Ovary (tissue), 3 donors: ENCODE results near the gene ZBTB7A.

Experiments
- CTCF ChIP-seq, 3 donors: fragments of 450-650 bp in 2 of 3; fragments of 200-600 bp in 1 of 3; IDR thresholded peaks; one replicate each; pipeline versions ENCODE4 v1.5.1 to v1.8.0; 2016 to 2022; ENCODE audit warnings: antibody characterized with exemption in 3 of 3, mild to moderate bottlenecking in 1 of 3
- POLR2A ChIP-seq: fragments of 450-650 bp; IDR thresholded peaks from one replicate; pipeline ENCODE4 v1.6.1; 2017; ENCODE audit warnings: antibody characterized with exemption, mild to moderate bottlenecking, moderate library complexity
- donor health status: DM: no; HTN: no; CAD: no.

DNA sequence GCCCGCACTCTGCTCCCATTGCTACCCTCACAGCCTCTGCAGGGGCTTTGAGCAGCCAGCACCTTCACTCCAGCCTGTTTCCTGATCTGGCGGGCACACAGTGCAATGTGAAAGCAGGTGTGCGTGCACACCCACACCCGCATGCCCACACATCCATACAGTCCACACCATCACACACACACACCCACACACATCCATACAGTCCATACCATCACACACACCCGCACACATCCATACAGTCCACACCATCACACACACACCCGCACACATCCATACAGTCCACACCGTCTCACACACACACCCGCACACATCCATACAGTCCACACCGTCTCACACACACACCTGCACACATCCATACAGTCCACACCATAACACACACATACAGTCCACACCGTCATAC lies 31.1 kb downstream of the ZBTB7A start:
- TF ChIP-seq POLR2A = no peak
- no peak for TF ChIP-seq CTCF (IDR thresholded peaks at IDR 0.05)
